Liver (tissue), 2 donors: ENCODE data around the gene CD9.
"Not testable (repeated sequence)": the region's sequence is repeated elsewhere in the genome, so short reads cannot be mapped to it uniquely, and the experiment has no call there.

ENCODE experiments used
- CTCF ChIP-seq: fragments of 150-350 bp; IDR thresholded peaks from 2 replicates; pipeline ENCODE4 v1.5.1; 2017; ENCODE audit warnings: improper control_type of control experiment, low read depth, low read length; ENCODE audit not compliant: missing input control
- MAX ChIP-seq: IDR thresholded peaks from 2 replicates; pipeline ENCODE4 v1.6.1; 2016; ENCODE audit warnings: antibody characterized with exemption
- donor health status: healthy.

- TF ChIP-seq MAX, CTCF: not testable (repeated sequence)
Measured at GRCh38 chr12:6159166-6160011, 40.8 kb upstream of the CD9 start.
